ENCODE results near the gene CCDC85C. TPM values are rescaled to one million over a fixed set of nuclear protein-coding genes. Genes with fewer than 3 reads are reported as not detected.

CCDC85C gene
- total and polyA plus RNA-seq, 2 of the 4 experiments (the other 2 are of a cell fraction), result 16.0 to 19.0 TPM

DNA sequence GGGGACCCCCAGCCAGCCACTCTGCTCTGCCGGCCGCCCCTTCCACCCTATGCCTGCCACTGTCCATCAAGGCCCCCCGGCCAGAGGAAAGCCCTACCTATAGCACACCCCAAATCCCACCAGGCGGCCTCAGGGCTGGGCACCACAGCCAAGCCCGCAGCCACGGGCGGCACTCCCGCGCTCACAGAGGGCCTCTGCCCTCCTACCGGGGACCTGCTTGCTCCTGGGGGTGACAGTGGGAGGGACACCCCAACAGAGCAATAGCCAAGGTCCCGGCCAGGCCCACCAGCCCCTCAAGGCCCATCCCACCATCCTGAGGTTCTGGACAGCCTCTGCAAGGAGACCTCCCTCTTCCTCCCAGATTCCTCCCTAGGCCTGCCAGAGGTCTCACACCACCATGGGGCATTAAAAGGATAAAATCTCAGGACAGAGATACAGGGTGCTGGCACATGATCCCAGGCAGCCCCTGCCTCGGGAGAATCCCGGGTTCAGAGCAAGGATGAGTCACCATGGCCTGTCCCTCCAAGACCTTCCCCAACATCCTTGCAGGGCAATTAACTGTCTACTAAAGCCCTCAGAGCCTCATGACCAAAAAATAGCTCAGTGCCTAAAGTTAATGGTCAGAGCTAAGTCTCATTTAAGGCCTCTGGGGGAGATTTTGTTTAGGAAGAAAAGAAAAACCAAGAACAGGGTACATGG, 17.1 kb downstream of the CCDC85C start:
- TF ChIP-seq RAD21 (IDR thresholded peaks at IDR 0.05; ENCODE audit: low read length), result no peak
- peak; percentile 29; the same call in 1 of the 2 replicates for TF ChIP-seq FOS (IDR thresholded peaks at IDR 0.05; ENCODE audit: low read depth, low read length)
- no peak for TF ChIP-seq SMC3 (IDR thresholded peaks at IDR 0.05; ENCODE audit: low read depth, low read length)
- no peak overlapping the region for H2BK20ac ChIP-seq (ENCODE audit: low read depth, low read length)
- no peaks in the 10 kb centered on the region for H3K9me3 ChIP-seq (ENCODE audit: control insufficient read depth, insufficient read depth, low read length)
- H2AK9ac ChIP-seq (replicated peaks; ENCODE audit: low read depth, low read length, poor library complexity), result peak overlapping the region; percentile 35
- no peak overlapping the region for H3K9ac ChIP-seq (ENCODE audit: low read depth, low read length)
- no peak overlapping the region for H4K5ac ChIP-seq (ENCODE audit: low read depth, low read length)
- dilution Hi-C loops (cut with HindIII; ENCODE audit: low sequenced_read_pairs, unreplicated experiment) (no loop called here), in situ Hi-C loops (cut with MboI; ENCODE audit: low sequenced_read_pairs) (no loop called here), intact Hi-C loops (cut with micrococcal nuclease) (no loop called here)
- POLR2A ChIA-PET (ENCODE audit: unreplicated experiment), result no interaction called here
- H3K36me3 ChIP-seq (ENCODE audit: control insufficient read depth, insufficient read depth, low read length), result no peaks in the 10 kb centered on the region
- H3K4me3 ChIP-seq (ENCODE audit: insufficient read depth, low read depth, low read length), result no peak overlapping the region
- no peak overlapping the region for H4K8ac ChIP-seq (ENCODE audit: low read depth in 2 of 2, low read length in 2 of 2)
- no peak overlapping the region for H2BK5ac ChIP-seq (ENCODE audit: low read depth, low read length, poor library complexity, severe bottlenecking)
- H3K4me2 ChIP-seq (ENCODE audit: low read depth, low read length), result no peak overlapping the region
- ATAC-seq (ENCODE audit: low read depth), result peak; percentile 7
- 92% methylated on average over 2 of the region's 13 CpGs; no CpG with 5 or more reads in 1 of the 2 experiments for WGBS, 2 experiments (ENCODE audit: extremely low coverage in 2 of 2, insufficient read length in 1 of 2)
- CTCF ChIA-PET, result interaction anchor here (1.0 kb wide), 1 partner anchor 299 kb away, joined by 3 read pairs; no protein-coding TSS in a partner anchor
- no peak overlapping the region for H3K56ac ChIP-seq (ENCODE audit: extremely low read depth, insufficient read depth, low read length)
- H3K14ac ChIP-seq (replicated peaks; ENCODE audit: low read depth, low read length), result no peak overlapping the region; the same call in 1 of the 2 replicates
- DNase-seq, result no peak
- H2AK5ac ChIP-seq (ENCODE audit: low read depth, low read length), result peak overlapping the region; percentile 58
- H2BK15ac ChIP-seq (ENCODE audit: low read depth, low read length), result no peak overlapping the region
- BruUV-seq (replicated peaks), result no TSS peak
- peak overlapping the region; percentile 57; the same call in 1 of the 2 replicates for H2BK120ac ChIP-seq (ENCODE audit: low read depth, low read length)
- H3K27me3 ChIP-seq (ENCODE audit: control insufficient read depth, insufficient read depth, low read length), result no peaks in the 10 kb centered on the region
- peak overlapping the region; percentile 64 for H3K4ac ChIP-seq (ENCODE audit: low read depth, low read length)
- peaks cover 43 to 92% of the 10 kb centered on the region in 2 experiments for H3K79me1 ChIP-seq (ENCODE audit: low read depth in 1 of 2, low read length in 2 of 2)
- H4K20me1 ChIP-seq (ENCODE audit: insufficient read depth, low read length), result peaks cover 25% of the 10 kb centered on the region
- no peak overlapping the region for H3K27ac ChIP-seq (ENCODE audit: insufficient read depth, low read length)
- peaks cover 40% of the 10 kb centered on the region for H3K4me1 ChIP-seq (ENCODE audit: control insufficient read depth, insufficient read depth, low read length)
- H3K18ac ChIP-seq (ENCODE audit: low read depth, low read length), result no peak overlapping the region
- no peak overlapping the region for H2AFZ ChIP-seq (replicated peaks; ENCODE audit: low read length, poor library complexity)
- peaks cover 40% of the 10 kb centered on the region for H3K9me1 ChIP-seq (ENCODE audit: insufficient read depth, low read length)
- peak overlapping the region; percentile 62 for H4K91ac ChIP-seq (ENCODE audit: insufficient read depth, low read depth, low read length)
- peak overlapping the region; percentile 49; the same call in 1 of the 2 replicates for H3K23ac ChIP-seq (ENCODE audit: low read depth, low read length)
